HG02852 (cell line): ENCODE results near the gene LYPD6B.

Experiments used
- ATAC-seq: cut with Tn5 transposase; IDR thresholded peaks from one replicate; pipeline ENCODE4 v1.9.1; 2021; ENCODE audit warnings: mild to moderate bottlenecking, moderate library complexity; ENCODE audit not compliant: unreplicated experiment

LYPD6B gene

GRCh38 chr2:149070681-149071320 lies 32.3 kb downstream of the LYPD6B start:
- no peak for ATAC-seq

GRCh38 chr2:149075105-149075504 lies 36.6 kb downstream of the LYPD6B start:
- ATAC-seq: no peak

GRCh38 chr2:149075853-149076252 lies 37.4 kb downstream of the LYPD6B start:
- ATAC-seq: no peak

- no peak for ATAC-seq
Observed at GRCh38 chr2:149076863-149077412, 38.4 kb downstream of the LYPD6B start.

GRCh38 chr2:149077861-149078260 lies 39.4 kb downstream of the LYPD6B start:
- no peak for ATAC-seq

- no peak for ATAC-seq
Observed at GRCh38 chr2:149080099-149080498, 41.6 kb downstream of the LYPD6B start.

- no peak for ATAC-seq
Observed at GRCh38 chr2:149080971-149081370, 42.5 kb downstream of the LYPD6B start.

GRCh38 chr2:149082079-149082478 lies 43.6 kb downstream of the LYPD6B start:
- no peak for ATAC-seq

GRCh38 chr2:149082735-149083134 lies 44.2 kb downstream of the LYPD6B start:
- no peak for ATAC-seq

GRCh38 chr2:149084924-149085795 lies 46.7 kb downstream of the LYPD6B start:
- no peak for ATAC-seq

- ATAC-seq: no peak
Observed at GRCh38 chr2:149087751-149088150, 49.3 kb downstream of the LYPD6B start.

- ATAC-seq: no peak
Observed at GRCh38 chr2:149089068-149089467, 50.6 kb downstream of the LYPD6B start.

GRCh38 chr2:149090706-149091105 lies 52.2 kb downstream of the LYPD6B start:
- no peak for ATAC-seq

GRCh38 chr2:149093579-149093978 lies 55.1 kb downstream of the LYPD6B start:
- ATAC-seq: no peak

GRCh38 chr2:149094217-149095015 lies 55.9 kb downstream of the LYPD6B start:
- no peak for ATAC-seq

- no peak for ATAC-seq
Observed at GRCh38 chr2:149098701-149099100, 60.2 kb downstream of the LYPD6B start.

- no peak for ATAC-seq
Observed at GRCh38 chr2:149099298-149099697, 60.8 kb downstream of the LYPD6B start.

- ATAC-seq: no peak
Observed at GRCh38 chr2:149100739-149101699, 62.5 kb downstream of the LYPD6B start.

- ATAC-seq: no peak
Observed at GRCh38 chr2:149101818-149102217, 63.3 kb downstream of the LYPD6B start.

- ATAC-seq: no peak
Observed at GRCh38 chr2:149103081-149103620, 64.7 kb downstream of the LYPD6B start.
